HCT116 (cell line): Measurements from ENCODE around the gene KRT86.

ENCODE experiments used
- ATF3 ChIP-seq: IDR thresholded peaks from 2 replicates; pipeline ENCODE4 v1.6.1; 2012
- CTCF ChIP-seq, 3 experiments: fragments of 200-600 bp in 1 of 3; sonication (generic) in 1 of 3; IDR thresholded peaks in 2 of 3; conservative IDR thresholded peaks in 1 of 3; 2 replicates each; pipeline ENCODE4 v1.5.1; 2012 to 2017; ENCODE audit warnings: low read depth in 2 of 3, low read length in 2 of 3, antibody characterized with exemption in 1 of 3, borderline replicate concordance in 1 of 3, control low read depth in 1 of 3, mild to moderate bottlenecking in 1 of 3, mixed read lengths in 1 of 3, mixed run types in 1 of 3, moderate library complexity in 1 of 3; ENCODE audit not compliant: insufficient read depth in 1 of 3
- EGR1 ChIP-seq: IDR thresholded peaks from 2 replicates; pipeline ENCODE4 v1.6.1; 2012; ENCODE audit warnings: low read depth
- EZH2 ChIP-seq: fragments of 200-600 bp; sonication (generic); IDR thresholded peaks from 2 replicates; pipeline ENCODE4 v1.6.1; 2017; ENCODE audit warnings: antibody characterized with exemption, mixed run types
- FOSL1 ChIP-seq: IDR thresholded peaks from 2 replicates; pipeline ENCODE4 v1.6.1; 2012; ENCODE audit warnings: low read depth
- MAX ChIP-seq: IDR thresholded peaks from 2 replicates; pipeline ENCODE4 v1.6.1; 2012
- POLR2A ChIP-seq: IDR thresholded peaks from 2 replicates; pipeline ENCODE4 v1.7.0; 2011; ENCODE audit warnings: borderline replicate concordance; ENCODE audit not compliant: insufficient read depth, insufficient read length; ENCODE audit errors: extremely low read depth
- RAD21 ChIP-seq: IDR thresholded peaks from 2 replicates; pipeline ENCODE4 v1.6.1; 2012; ENCODE audit warnings: low read depth, mild to moderate bottlenecking
- REST ChIP-seq: IDR thresholded peaks from 2 replicates; pipeline ENCODE4 v1.6.1; 2012; ENCODE audit warnings: low read depth
- SIN3A ChIP-seq: IDR thresholded peaks from 2 replicates; pipeline ENCODE4 v1.6.1; 2012; ENCODE audit warnings: low read depth
- SP1 ChIP-seq: IDR thresholded peaks from 2 replicates; pipeline ENCODE4 v1.6.1; 2012; ENCODE audit warnings: low read depth
- YY1 ChIP-seq: IDR thresholded peaks from 2 replicates; pipeline ENCODE4 v1.6.1; 2011; ENCODE audit warnings: low read length, low read depth, moderate library complexity, mild to moderate bottlenecking; ENCODE audit not compliant: insufficient replicate concordance; ENCODE audit errors: extremely low read depth
- ZFX ChIP-seq: fragments of 450-650 bp; IDR thresholded peaks from 2 replicates; pipeline ENCODE4 v1.6.1; 2017
- ZNF274 ChIP-seq: fragments of 200-500 bp; sonication (Bioruptor generic); IDR thresholded peaks from 2 replicates; pipeline ENCODE4 v1.6.1; 2014; ENCODE audit warnings: mild to moderate bottlenecking, low read depth, low read length, inconsistent platforms

- TF ChIP-seq POLR2A (no peak), RAD21 (no peak), CTCF (IDR thresholded peaks at IDR 0.05 in 2 of 3, conservative IDR thresholded peaks at IDR 0.05 in 1 of 3; ENCODE audit: borderline replicate concordance in 1 of 3, insufficient read depth in 1 of 3, low read depth in 2 of 3, low read length in 2 of 3) (no peak), EZH2 (no peak), YY1 (peak; percentile 60), ZFX (peak; percentile 56; the same call in 1 of the 2 replicates), REST (no peak), SIN3A (no peak), FOSL1 (no peak), EGR1 (no peak), SP1 (no peak), ZNF274 (no peak), MAX (no peak), ATF3 (no peak)
Observed at GRCh38 chr12:52243856-52244614, 30.4 kb upstream of the KRT86 start.
